Measurements from ENCODE around the gene CDHR2.

CDHR2 gene

GRCh38 chr5:176530393-176530982 lies 18.7 kb upstream of the CDHR2 start:
- DNase-seq = no peak

DNA sequence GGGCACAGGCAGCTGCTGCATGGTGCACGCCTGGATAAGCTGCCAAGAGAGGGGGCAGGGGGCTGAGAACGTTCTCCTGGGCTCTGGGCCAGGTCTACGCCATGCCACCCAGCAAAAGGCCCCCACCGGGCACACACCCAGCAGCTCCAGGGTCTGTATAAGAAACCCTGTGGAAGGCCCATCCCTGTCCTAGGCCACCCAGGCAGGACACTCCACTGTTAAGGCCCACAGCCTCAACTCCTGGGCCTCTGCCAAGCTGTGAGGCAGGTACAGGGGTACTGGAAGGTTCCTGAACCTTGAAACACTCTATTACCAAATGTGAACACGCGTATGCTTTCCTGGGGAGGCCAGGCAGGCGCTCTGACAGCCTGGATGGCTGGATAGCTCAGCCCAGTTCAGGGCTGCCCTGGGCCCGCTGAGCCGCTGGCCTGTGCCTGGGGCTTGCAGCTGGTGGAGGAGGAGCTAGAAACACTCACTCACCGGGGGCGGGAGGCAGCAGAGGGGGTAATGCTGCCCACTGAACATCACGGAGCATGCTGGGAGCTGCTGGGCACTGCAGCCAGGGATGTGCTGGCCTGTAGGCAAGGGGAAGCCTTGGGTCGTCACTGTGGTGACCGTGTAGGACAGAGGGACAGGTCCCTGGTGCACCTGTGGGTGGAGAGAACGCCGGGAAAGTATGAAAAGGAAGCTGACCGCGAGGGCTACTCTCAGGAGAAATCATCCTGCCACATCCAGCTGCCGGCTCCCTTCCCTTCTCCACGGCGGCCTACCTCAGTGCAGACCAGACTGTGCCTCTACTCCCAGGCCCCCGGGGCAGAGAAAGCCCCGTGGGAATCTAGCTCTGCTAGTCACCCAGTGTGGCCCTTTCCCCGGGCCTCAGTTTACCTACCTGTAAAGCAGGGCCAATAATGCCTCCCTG lies 17.9 kb upstream of the CDHR2 start:
- DNase-seq = no peak

DNA sequence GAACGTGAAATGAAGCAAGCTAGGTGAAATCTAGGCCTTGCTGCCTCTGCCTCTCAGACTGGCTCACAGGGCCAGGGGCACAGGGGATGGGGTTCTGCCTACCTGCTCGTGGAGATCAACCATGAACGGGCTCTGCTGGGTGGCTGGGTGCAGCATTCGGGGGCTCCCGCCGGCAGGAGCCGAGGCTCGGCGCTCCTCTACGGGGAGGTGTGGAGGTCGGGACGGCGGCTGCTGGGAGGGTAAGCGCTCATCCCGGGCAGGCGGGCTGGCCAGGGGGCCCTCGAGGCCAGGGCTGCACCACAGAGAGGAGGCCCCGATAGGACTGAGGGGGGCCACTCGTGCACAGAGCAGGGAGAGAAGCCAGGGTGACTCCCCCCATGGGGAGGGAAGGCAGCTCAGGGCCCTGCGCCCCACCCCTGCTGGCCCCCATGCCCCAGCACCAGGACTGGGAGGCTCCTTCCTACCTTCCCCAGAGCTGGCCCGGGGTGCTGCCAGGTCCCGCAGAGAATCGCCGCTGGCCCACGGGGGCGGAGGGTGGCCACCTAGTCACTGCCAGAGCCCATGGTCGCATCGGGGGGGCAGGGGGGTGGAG lies 17.1 kb upstream of the CDHR2 start:
- DNase-seq = no peak

- no peak for DNase-seq
Observed at GRCh38 chr5:176532795-176533194, 16.3 kb upstream of the CDHR2 start.

- no peak for DNase-seq
Observed at GRCh38 chr5:176533390-176533789, 15.8 kb upstream of the CDHR2 start.

GRCh38 chr5:176533894-176534611 lies 15.1 kb upstream of the CDHR2 start:
- DNase-seq = no peak

DNA sequence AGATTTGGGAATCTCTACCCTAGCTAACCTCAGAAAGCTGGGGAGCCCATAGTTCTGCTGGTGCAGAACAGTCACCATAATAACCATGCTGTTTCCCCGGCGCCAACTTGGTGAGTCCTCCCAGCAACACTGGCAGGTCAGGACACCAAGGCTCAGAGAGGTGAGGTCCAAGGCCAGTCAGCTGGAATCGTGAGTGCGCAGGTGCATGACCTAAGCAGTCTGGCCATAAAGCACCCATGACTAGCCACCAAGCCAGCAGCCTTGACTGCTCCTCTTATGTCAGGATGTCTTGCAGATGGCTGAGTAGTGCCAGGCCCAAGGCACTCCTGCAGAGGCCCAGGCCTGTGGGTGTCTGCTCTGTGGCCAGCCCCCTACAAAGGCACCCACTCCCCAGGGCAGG lies 14.5 kb upstream of the CDHR2 start:
- no peak for DNase-seq

DNA sequence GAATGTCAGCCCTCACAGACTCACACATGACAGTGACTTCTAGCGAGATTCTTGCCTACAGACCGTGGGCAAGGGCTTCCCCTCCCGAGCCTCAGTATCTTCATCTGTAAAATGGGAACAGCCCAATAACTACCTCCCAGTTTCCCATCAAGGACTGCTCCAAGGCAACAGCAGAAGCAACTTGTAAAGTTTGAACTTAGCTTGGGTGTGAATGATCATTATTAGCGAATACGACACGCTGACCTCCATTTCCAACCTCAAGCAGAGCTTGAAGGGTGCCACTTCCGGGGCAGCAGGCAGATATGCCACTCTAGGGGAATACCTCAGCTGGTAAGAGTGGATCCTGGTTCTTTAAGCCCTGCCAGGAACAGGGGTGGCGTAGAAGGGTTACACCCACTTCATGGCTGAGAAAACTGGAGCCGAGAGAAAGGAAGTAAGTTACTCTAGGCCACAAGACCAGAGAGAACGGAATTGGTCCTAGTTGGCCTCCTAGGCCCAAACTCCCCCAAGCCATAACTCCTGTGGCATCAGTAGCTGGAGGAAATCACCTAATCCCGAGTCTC lies 14.0 kb upstream of the CDHR2 start:
- DNase-seq = no peak

GRCh38 chr5:176535664-176536131 lies 13.4 kb upstream of the CDHR2 start:
- DNase-seq = no peak

DNA sequence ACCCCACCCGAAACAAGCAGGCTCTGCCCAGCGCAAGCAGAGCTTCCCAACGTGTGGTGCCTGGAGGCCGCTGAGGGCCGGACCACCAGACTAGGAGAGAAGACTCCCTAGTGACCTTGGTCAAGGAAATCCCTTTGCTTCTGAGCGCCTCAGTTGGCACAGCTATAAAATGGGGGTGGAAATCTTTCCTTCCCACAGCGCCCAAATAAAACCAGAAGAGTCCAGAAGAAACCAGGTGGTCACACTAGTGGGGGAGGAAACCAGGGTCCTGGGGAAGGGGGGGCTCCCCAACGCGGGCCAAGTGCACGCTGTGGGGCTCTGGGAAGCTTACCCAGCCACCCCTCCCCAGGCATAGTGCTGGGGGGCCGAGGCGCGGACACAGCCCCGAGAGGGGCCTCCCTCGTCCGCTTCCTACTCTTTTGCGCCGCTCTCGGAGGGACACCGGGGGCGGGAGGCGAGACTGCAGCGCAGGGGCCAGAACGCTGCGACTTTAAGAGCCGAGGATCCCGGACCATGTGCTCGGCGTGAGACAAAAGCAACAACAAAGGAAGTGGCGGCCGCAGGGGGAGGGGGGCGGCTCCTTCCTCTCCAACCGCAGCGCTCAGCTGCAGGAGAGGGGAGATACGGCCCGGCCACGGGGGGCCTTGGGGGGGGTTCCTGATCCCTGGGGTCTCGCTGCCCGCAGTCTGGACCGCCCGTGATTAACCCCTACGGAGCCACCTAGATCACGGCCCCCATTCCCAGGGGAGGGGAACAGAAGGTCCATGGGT lies 12.8 kb upstream of the CDHR2 start:
- peak; percentile 23 for DNase-seq

- peak; percentile 86 for DNase-seq
Observed at GRCh38 chr5:176536902-176537553, 12.1 kb upstream of the CDHR2 start, which contains the start of gene RNF44. TSS of gene RNF44 (minus strand) at chr5:176537402. CDS start at chr5:176532472, 4,930 bp downstream.

GRCh38 chr5:176537554-176538229 lies 11.4 kb upstream of the CDHR2 start:
- peak; percentile 100 for DNase-seq

GRCh38 chr5:176538230-176538988 lies 10.7 kb upstream of the CDHR2 start:
- DNase-seq = no peak

DNA sequence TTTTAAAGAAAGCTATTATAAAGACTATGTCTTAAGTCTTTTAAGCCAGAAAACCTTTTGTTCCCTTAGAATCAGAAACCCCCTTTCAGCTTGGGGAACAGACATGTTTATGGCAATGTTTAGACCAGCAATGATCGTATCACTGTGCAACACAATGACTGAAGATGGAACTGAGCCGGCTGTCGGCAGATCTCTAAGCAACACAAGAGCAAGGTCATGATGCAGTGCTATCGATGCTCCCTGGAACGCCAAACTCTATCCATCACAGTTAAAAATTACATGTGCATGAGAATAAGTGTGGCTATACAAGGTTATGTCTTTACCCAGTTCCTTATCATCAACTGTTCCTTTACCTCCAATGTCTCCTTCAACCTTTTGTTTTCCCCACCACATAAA lies 10.2 kb upstream of the CDHR2 start:
- DNase-seq = no peak

- no peak for DNase-seq
Observed at GRCh38 chr5:176540476-176540899, 8.7 kb upstream of the CDHR2 start.

DNA sequence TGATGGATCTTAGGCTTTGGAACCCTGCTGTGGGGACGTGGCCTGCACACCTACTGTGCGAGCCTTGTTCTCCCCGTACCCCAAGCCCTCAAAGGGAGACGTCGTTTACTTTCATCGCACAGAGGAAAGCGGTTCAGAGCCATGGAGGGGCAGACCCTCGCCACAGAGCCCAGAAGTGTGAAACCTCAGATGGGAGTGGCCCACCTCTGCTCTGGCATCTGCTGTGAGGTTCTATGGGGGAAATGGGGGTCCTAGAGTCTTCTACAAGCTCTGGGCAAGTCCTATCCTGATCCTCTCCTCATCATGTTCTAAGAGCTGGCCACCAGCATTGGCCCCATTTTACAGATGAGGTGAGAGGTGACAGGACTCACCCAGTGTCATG lies 8.2 kb upstream of the CDHR2 start:
- no peak for DNase-seq

GRCh38 chr5:176541338-176542134 lies 7.6 kb upstream of the CDHR2 start:
- DNase-seq = no peak

DNA sequence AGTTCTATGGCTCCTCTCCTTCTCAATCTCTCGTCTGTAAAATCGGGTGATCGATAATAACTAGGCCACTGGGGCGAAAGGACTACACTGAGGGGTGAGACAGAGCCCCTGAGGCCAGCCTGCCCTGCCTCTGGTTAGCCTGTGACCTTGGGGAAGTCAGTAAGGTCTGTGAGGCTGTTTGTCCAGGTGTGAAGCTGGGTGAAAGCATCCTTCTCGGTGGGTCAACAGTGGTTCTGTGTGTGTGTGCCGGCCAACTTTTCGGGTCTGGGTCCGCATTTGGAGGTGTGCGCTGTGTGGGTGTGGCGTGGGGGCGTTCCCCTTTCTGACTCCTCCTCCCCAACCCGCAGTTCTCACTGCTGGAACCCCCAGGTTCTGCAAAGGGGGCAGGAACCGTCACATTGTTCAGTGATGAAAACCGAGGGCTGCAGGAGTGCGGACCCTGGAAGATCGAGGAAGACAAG lies 7.0 kb upstream of the CDHR2 start:
- no peak for DNase-seq

All from amniotic stem cell (primary cell).